HG03354 (cell line): ENCODE results near the gene GPALPP1.
"Not testable (repeated sequence)": the region's sequence is repeated elsewhere in the genome, so short reads cannot be mapped to it uniquely, and the experiment has no call there.

Source experiments
- ATAC-seq: cut with Tn5 transposase; IDR thresholded peaks from one replicate; pipeline ENCODE4 v1.9.1; 2021; ENCODE audit warnings: mild to moderate bottlenecking; ENCODE audit not compliant: unreplicated experiment, poor library complexity, severe bottlenecking

The GPALPP1 gene, protein sequence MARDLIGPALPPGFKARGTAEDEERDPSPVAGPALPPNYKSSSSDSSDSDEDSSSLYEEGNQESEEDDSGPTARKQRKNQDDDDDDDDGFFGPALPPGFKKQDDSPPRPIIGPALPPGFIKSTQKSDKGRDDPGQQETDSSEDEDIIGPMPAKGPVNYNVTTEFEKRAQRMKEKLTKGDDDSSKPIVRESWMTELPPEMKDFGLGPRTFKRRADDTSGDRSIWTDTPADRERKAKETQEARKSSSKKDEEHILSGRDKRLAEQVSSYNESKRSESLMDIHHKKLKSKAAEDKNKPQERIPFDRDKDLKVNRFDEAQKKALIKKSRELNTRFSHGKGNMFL

DNA sequence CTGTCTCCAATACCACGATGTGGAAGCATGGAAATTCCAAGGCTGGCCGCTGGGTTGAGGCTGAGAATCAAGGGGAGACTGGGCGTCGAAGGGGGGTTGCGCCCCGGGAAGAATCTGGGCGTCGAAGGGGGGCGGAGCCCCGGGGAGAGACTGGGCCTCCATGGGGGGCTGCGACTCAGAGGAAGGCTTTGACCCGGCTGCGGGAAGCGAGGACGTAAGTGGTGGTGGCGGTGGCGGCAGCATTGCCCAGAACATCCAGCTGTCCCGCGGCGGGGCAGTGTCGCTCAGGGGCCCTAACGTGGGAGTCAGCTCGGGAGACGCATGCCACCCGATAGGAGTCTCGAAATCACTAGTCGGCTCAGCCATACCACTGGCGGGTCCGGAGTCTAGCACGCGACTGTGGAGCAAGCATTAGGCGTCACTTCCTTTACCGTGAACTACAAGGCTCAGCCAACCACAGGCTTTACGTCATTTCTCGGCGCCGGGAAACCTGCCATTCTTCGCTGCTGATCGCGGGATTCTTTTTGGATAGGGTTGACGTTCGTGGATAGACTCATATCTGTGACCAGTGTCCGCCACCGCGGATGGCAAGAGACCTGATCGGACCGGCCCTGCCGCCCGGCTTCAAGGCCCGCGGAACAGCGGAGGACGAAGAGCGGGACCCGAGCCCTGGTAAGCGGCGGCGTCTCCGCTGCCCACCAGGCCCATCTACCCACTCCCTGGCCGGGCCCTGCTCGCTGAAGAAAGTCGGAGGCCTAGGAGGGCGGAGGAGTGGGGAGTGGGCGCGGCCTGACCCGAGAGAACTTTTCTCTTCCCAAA is at the start of gene GPALPP1, which contains the start of gene NUFIP1:
Gene GPALPP1, plus strand, starts transcription at position 468 of the 819 bp plus-strand sequence. Its CDS starts 117 bp downstream, at position 585.
Gene NUFIP1, minus strand, starts transcription at position 401 of the 819 bp plus-strand sequence. Its CDS starts 35 bp downstream, at position 366.
- ATAC-seq = peak; percentile 99

DNA sequence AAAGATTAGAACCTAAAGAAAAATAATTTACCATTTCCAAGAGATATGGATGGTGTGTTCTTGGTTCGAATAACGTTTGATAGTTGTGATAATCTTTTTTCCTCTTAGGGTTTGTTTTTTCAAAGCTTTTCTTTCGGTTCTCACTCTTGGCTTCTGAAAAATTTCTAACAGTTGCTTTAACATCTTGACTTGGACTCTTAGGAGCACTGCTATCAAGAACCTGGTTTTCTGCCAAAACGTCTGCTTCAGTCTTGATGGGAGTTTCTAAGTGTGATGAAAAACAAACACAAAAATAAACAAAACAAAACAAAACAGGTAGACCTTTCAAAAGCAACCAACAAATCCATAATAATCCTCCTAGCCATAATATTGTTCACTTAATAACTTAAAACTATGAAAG is 45.9 kb upstream of the GPALPP1 start:
- not testable (repeated sequence) for ATAC-seq

DNA sequence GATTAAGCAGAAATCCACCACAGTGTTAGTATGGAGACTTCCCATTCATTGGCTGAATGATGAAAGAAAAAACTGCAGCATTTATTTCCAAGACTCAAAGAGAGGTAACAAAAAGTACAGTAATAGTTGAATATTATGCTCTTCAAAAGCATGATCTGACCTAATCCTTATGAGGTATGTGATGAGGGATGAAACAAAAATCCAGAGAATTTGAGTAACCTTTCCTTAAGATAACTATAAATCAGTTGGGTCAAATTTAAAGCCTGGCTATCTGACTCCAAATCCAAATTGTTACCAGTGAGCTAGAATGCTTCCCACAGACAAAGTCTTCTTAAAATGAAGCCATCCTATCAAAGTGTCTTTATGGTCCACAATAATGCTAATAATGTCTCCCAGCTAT is 38.2 kb upstream of the GPALPP1 start:
- no peak for ATAC-seq

DNA sequence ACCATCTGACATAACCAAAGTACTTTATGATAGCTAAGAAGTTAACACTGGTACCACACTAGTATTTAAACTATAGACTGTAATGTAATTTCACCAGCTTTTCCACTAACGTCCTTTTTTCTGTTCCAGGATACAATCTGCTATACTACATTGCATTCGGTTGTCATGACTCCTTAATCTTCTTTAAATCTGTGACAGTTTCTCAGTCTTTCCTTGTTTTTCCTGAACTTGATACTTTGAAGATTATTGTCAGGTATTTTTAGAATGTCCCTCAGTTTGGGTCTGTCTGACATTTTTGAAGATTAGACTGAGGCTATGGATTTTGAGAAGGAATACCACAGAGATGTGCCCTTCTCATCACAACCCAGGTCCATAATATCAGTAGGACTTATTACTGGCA is 36.7 kb upstream of the GPALPP1 start:
- ATAC-seq = no peak

DNA sequence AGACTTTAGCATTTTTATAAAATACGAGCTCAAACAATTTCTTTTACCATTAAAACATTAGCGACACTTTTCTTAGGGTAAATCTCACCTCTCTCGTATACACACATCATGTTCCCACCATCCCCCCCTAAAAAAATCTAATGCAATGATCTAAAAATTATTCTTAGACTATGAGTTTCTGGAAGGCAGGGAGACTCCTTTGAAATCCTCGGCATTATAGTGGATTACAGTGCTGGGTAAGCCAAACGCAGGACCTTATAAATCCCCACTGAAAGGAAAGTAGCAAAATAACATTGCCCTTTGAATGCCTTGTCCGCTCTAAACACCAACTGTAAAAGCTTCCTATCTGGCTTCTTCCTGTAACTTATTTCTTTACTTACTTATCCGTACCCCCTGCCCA is 35.1 kb upstream of the GPALPP1 start:
- ATAC-seq = no peak

DNA sequence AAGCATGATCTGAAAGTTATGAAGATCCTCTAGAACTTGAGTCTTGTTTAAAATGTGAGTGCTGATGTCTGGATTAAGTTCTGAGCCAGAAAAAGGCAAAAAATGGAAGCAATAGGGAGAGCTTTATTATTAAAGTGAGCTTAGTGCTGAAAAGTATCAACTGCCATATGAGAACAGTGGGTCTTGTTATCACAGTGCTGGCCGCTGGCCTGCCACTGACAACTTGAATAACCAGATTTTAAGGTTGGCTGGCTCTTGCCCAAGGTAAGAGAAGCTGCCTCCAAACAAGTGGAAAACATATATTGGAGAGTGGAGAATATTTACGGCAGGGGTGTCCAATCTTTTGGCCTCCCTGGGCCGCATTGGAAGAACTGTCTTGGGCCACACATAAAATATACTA is 33.9 kb upstream of the GPALPP1 start:
- no peak for ATAC-seq

DNA sequence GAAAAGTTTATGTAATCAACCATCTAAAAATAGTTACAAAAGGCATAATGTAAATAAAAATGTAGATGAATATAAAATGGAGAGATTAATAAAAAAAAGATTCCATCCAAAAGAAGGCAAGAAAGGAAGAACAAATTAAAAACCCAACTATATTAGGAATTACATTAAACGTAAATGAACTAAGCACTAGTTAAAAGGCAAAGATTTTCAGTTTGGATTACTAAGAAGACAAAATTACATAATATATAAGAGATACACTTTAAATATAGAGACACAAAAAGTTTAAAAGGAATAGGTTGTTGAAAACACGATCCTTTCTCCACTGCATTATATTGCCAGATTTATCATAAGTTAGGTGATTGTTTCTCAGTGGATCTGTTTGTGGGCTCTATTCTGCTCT is 27.3 kb upstream of the GPALPP1 start:
- no peak for ATAC-seq

DNA sequence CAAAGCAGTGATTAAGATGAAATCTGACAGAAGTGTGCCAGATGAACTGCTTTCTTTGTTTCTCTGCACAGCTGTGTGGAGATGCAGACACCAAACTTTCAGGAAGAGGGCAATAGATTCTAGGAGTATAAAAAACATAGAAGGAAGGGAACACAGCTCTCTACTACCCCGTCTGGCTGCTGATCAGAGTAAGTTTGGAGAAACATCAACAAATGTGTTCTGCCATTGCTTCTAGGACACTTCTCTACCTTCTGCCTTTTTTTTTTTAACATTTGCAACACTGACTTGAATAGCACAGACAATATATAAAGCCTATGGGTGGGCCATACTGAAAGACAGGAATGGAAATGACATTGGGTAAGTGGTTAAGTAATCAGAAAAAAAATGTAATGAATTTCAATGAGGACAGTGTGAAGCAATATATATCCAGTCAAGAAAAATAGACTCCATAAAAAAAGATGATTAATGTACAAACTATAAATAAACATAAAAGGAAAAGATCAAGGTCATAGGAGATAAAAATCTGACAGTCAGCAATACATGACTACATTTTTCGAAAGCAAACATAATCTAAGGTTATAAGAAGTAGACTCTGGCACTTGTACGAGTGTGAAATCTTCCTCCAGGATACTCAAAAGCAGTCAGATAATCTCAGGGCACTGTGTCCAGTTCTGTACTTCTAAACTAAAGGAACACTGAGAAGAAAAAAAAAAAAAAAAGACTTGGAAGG is 21.5 kb upstream of the GPALPP1 start:
- ATAC-seq = no peak

DNA sequence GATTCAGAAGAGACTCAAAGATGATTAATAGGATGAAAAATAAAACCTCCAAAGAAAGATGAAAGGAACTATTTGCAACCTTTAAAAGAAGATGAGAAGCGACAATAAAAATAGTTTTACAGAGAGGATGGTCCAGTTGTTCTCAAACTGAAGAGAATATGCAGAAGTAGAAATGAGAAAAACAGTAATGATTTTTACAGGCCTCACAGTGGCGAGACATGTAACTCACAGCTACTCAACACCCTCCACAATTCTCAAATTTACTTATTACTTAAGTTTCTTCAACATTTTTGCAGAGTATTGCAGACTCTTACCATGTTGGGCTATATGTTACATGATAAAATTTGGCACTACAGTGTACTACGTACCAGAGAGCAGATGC is 20.9 kb upstream of the GPALPP1 start:
- no peak for ATAC-seq

DNA sequence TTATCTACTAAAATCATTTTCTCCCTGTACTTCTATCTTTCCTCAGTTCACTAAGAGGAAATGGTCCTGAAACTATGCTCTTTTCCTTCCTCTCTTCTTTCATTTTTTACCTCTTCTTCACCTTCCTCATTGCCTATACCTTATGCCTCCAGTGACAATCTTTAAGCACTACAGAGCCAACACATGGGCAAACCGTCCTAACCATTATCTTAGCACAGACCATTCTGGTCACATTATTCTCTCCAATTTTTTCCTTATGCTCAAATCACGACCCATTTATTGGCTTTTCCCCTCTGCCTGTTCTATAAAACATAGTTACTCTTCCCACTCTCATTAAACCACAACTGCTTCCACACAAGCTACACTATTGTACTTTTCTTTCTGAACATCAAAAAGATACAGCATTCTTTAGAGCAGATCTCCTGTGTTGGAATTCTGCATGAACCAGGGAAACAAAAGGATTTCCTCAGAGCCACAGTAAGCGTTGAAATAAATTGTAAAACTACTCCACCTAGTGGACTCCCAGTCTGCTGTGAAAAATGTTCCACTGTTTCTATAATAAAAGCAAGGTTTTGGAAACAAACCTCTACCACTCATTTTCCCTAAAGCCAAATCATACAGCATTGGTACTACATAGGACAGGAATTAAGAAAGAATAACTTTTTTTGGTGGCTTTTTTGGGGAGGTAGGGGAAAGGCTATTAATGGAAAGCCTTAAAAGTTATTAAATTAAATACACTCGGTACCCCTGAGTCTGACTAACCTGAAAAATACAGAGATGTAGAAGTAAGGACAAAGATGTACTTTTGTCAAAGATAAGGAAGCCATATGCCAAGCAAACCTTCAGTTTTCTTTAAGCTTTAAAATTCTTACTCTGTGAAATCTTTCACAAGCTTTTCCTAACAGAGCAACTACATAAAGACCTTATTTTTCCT is 19.5 kb upstream of the GPALPP1 start:
- no peak for ATAC-seq

DNA sequence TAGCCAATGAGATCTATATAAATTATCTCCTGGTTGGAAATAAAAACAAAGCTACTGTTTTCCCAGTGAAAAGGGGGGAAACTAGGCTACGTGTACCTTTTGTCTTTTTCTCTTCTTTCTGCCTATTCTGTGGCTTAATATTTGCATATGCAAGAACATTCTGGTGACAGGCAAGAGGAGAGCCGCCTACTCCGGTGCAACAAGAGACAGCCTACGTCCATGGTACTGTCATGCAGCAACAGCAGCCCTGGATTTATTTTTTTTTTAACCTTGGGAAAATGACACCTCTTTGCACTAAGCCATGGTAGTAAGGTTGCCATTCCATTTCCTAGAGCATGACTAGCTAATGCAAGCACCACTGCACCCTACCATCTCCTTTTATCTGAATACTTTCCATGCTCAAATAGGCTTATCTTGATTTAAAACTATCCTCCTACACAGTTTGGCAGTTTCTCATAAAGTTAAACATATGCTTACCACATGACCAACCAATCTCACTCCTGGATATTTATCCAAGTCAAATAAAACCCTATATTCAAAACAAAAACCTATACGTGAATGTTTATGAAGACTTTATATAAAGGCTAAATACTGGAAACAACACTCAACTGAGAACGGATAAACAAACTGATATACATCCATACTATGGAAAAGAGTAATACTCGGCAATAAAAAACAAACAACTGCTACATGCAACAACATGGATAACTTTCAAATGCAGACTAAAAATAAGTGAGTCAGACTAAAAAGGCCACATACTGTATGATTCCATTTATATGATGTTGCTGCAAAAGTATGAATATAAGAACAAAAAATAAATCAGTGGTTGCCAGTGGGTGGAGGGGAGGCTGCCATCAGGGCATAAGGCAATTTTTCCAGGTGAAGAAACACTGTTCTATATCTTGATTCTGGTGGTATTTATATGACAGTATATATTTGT is 17.4 kb upstream of the GPALPP1 start:
- no peak for ATAC-seq

DNA sequence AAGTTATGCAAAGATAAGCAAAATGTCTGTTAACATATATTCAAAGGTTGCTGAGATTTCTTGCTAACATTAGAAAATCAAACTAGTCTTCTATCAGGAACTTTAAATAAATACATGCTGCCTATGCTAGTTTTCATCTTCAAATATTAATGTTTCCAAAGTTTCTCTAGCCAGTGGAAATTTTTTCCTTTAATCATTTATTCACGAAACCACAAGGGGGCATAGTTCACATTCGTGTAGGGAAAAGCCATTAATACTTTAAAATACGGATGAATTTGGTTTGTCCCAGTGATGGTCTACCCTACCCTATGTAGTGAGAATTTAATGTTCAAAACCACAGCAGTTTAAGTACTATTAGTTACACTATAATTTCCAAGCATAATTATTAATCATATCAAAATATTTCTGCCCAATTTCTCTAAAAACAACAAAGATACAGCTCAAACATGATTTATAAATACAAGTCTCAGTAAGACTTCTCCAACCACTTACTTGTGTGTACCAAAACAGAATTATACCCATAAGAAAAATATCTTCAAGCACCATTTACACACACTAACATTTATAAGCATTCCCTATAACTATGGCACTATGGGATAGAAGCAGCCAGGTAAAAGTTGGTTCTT is 16.3 kb upstream of the GPALPP1 start:
- ATAC-seq = no peak

DNA sequence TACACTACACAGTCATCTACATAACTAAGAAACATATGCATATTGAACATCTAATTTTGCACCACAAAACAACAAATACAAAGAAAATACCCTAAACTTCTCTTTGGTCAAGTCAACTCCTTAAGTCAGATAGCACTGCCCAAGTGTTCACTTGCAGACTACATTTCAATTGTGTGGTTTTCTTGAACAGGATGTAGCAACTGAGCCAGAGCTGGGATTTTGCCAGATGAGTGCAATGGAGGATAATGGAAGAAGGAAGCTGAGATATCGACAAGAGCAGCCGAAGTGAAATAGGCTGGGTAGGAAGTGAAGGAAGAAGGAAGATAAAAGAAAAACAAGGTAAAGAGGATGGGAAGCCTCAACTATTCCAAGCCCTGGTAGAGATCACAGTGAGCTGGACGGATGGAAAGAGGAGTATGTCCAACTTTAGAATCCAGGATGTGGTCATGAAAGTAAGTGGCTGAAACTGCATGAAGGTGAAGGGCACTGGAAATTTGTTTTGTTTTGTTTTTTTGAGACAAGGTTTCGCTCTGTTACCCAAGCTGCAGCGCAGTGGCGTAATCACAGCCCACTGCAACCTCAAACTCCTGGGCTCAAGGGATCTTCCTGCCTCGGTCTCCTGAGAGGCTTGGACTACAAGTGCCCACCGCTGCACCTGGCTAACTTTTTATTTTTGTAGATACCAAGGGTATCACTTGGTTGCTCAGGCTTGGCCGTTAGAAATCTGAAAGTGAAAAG is 15.1 kb upstream of the GPALPP1 start:
- ATAC-seq = peak; percentile 72

DNA sequence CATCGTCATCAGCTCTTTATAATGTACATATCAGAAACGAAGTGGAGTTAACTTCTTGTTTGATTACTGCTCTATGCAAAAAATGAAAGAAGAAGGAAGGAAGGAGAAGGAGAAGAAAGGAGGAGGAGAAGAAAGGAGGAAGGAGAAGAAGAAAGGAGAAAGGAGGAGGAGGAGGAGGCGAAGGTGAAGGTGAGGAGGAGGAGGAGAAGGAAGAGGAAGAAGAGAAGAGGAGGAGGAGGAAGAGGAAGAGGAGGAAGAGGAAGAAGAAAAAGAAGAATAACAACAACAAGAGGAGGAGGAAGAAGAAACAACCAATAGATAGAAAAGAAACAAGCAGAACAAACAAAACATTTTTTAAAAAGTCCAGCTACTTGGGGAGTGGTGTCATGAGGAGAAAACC is 13.1 kb upstream of the GPALPP1 start:
- ATAC-seq = no peak

DNA sequence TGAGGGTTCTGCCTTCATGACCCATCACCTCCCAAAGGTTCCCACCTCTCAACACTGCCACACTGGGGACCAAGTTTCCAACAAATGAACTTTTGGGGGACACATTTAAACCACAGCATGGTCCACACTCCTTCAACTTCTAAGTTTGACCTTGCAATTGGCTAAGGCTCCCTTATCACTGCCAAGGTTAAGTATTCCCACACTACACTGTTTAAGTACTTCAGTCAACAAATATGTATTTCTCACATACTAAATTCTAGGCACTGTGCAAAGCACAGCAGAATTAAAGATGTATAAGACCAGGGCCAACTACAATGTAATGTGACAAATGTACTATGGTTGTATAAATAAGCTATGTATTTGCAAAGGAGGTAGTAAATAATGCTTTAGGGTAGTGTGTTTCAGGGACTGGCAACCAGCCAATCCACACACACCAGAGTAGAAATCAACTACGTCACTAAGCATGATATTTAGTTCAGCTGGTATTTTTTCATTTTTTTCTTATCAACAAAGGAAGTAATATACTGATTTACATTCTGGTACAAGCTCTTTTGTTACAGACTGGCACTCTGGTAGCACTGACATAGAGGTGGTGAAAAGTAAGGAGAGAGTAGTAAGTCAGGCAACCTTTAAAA is 12.3 kb upstream of the GPALPP1 start:
- no peak for ATAC-seq

DNA sequence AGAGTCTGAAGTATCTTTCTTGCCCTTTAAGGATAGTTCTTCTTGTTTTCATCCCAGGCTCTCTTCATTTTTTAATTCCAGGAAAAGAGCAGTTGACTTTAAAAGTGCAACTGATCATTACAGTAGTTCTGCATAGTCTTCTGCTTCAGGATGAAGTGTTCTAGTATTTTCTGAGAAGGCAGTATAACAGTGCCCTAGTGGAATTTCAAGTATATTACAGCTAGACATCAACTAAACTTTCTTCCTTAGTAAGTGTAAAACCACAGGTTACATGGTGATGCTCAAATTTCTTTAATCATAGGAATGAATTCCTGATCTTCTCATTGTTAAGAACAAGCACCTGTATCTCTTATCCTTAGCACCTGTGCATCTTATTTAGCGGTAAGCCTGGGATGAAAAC is 11.0 kb upstream of the GPALPP1 start:
- no peak for ATAC-seq

DNA sequence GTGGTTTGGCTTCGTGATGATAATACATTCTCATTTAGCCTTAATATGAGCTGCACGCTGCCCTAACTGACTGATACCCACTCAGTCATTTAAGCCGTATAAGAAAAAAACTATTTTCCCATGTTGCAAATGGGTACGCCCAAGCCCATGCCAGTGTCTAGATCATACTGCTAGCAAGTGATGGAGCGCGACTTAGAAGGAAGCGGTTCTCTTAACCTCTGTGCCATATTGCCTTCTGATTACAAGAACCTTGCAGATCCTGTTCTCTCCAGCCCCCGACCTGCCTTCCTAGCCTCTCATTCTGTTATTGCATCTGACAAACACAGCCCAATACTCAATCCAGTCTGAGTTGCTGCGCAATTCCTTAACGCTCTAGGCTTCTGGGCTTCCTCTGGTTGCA is 603 bp downstream of the GPALPP1 start:
- ATAC-seq = peak; percentile 6
